GM12875 (cell line): Measurements from ENCODE around the gene C2CD4A.

Source experiments
- H3K4me3 ChIP-seq: one replicate; pipeline ENCODE4 v1.5.1; 2011; ENCODE audit warnings: low read depth, low read length, control low read depth
- TF ChIP-seq, protein P1 (sequence below): IDR thresholded peaks from 2 replicates; pipeline ENCODE4 v1.5.1; 2011; ENCODE audit warnings: low read depth, mild to moderate bottlenecking, control low read depth, inconsistent platforms, low read length, moderate library complexity, borderline replicate concordance; ENCODE audit not compliant: insufficient read depth

C2CD4A gene

DNA sequence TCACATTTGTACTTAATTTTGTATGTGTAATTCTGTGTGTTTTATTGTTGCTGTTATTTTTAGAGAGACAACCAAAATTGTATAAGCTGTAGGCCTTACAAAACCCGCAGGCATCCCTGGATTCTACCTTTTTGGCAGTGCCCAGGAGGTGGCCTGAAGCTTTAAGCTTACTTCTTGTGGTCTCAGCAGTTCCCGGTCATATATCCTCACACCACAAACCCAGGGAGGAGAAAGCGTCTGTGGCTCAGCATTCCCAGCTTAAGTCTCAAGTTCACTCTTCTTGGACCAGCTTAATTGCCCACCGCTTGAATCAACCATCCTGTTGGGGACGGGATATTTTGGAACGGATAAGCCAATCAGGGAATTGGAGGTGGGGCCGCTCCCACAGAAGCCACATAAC is 36.7 kb downstream of the C2CD4A start:
- H3K4me3 ChIP-seq, result no peak overlapping the region
- TF ChIP-seq, protein P1, sequence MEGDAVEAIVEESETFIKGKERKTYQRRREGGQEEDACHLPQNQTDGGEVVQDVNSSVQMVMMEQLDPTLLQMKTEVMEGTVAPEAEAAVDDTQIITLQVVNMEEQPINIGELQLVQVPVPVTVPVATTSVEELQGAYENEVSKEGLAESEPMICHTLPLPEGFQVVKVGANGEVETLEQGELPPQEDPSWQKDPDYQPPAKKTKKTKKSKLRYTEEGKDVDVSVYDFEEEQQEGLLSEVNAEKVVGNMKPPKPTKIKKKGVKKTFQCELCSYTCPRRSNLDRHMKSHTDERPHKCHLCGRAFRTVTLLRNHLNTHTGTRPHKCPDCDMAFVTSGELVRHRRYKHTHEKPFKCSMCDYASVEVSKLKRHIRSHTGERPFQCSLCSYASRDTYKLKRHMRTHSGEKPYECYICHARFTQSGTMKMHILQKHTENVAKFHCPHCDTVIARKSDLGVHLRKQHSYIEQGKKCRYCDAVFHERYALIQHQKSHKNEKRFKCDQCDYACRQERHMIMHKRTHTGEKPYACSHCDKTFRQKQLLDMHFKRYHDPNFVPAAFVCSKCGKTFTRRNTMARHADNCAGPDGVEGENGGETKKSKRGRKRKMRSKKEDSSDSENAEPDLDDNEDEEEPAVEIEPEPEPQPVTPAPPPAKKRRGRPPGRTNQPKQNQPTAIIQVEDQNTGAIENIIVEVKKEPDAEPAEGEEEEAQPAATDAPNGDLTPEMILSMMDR, result no peak

DNA sequence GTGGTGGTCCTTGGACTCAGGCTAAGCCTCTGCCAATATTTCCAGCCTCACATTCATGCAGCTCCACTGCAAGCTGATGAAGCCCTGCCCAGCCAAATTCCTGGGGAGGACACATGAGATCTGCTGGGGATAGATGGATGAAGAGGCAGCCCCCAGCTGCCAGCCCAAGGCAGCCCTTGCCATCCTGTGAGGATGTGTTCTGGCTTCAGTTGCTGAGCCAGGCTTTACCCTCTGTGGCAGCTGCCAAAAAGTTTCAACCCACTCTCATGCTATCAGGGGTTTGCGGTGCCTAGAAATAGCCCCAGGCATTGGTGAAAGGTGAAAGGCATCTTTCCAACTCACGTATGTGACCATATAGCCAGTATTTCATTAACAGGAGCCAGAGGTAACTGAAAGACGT is 37.6 kb downstream of the C2CD4A start:
- H3K4me3 ChIP-seq, result no peak overlapping the region
- TF ChIP-seq, protein P1, result no peak

DNA sequence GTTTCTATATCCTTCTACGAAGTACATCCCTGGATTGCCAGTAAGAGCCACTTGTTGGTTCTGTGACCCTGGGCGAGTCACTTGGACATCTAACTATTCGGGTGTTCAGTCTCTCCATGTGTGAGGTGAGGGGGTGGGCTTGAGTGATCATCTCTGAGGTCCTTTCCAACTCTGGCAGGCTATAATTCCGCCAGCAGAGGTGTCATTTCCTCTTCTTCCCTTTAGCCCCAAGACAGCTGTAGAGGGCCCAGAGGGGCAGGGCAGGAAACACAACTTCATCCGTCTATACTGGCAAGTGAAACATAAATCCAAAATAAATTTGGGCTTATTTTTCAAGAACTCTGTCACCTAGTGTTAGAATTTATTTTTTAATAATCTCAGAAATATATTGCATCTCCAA is 38.1 kb downstream of the C2CD4A start:
- H3K4me3 ChIP-seq, result no peak overlapping the region
- TF ChIP-seq, protein P1, result no peak

DNA sequence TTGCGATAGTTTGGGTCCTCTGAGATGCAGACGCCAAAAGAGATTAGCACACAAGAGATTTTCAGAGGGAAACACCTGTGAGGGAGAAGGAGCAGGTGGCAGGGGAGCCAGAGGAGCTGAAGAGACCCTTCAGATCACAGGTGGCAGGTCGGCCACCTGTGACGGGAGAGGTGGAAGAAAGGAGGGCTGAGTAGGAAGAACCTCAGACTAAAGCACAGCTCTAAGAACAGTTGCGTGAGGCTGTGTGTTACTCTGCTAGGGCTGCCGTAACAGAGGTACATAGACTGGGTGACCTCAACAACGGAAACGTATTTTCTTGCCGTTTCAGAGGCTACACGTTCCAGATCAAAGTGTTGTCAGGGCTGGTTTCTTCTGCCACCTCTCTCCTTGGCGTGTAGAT is 38.5 kb downstream of the C2CD4A start:
- TF ChIP-seq, protein P1, result no peak
- no peak overlapping the region for H3K4me3 ChIP-seq

DNA sequence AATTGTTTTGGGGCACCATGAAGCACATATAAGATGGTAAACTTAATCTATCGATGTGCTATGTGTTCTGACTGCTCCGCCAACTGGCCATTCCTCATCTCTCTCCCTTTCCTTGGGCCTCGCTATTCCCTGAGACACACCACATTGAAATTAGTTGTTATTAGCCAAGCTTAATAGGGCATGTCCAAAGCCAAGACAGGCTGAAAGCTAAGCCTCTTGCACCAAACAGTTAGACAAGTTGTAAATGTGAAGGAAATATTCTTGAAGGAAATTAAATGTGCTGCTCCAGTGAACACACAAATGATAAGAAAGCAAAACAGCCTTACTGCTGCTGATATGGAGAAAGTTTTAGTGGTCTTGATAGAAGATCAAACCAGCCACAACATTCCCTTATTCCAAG is 39.3 kb downstream of the C2CD4A start:
- TF ChIP-seq, protein P1, result no peak
- no peak overlapping the region for H3K4me3 ChIP-seq

DNA sequence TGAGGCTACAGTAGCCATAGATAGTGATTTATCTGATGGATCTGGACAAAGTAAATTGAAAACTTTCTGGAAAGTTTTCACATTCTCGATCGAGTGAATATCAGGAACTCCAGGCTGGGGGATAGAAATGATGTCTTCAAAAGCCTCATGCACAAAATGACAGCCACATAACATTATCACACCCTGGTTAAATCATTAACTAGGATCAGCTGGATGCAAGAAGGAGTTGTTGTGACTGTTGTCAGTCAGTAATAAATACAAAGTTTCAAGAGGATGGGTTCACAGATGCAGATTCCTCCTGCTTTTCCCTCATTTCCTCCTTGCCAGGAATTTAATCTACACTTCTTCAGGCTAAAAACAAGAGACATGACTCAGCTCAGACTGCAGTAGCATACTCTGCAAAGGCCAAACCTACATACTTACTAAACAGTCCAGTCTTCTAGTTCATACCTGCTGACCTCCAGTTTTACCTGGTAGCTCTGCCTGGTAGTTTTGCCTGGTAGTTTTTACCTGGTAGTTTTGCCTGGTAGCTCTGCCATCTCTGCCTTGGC is 40.9 kb downstream of the C2CD4A start:
- no peak overlapping the region for H3K4me3 ChIP-seq
- TF ChIP-seq, protein P1, result no peak

DNA sequence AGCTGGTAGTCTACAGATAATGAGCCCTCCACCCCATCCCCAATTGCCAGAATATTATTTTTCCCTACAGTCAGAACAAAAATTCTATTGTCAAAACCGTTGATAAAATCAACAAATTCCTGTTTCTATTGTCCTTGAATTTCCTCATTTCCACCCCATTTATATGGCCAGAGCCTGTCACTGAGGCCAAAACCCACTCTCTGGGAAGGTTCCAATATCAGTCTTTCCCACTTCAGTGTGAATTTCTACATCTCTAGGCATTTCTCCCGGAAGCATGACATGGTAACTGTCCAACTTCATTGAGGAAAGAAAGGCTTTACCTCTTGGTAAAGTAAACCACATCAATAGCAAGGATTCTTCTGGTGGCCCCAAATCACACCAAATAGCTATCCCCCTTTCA is 41.6 kb downstream of the C2CD4A start:
- H3K4me3 ChIP-seq, result no peak overlapping the region
- TF ChIP-seq, protein P1, result no peak
